ENCODE results near the gene NHEJ1. TPM values are rescaled to one million over a fixed set of nuclear protein-coding genes. Genes with fewer than 3 reads are reported as not detected.

The NHEJ1 gene
- total and polyA plus RNA-seq, 2 of the 13 experiments (the other 11 are each of a cell fraction or from before 2014, with no cell fraction given): 30.0 to 30.7 TPM

- TF ChIP-seq FOXO1 (CRISPR knock-in tag; IDR thresholded peaks at IDR 0.05) (peak; percentile 38; the same call in 1 of the 2 replicates), SOX13 (IDR thresholded peaks at IDR 0.05) (no peak), SOX13 (CRISPR knock-in tag; conservative IDR thresholded peaks at IDR 0.05 in 1 of 2, IDR thresholded peaks at IDR 0.05 in 1 of 2) (peak in 1 of 2 experiments; percentile 78; a peak in 2 of 4 replicates)
Observed at GRCh38 chr2:219106251-219106650, 54.4 kb downstream of the NHEJ1 start (continued).

GRCh38 chr2:219104107-219105035, 56.2 kb downstream of the NHEJ1 start:
- H3K4me2 ChIP-seq (ENCODE audit: low read depth, low read length): no peak overlapping the region
- H3K27ac ChIP-seq (ENCODE audit: extremely low read length, insufficient read depth, low read length): no peak overlapping the region
- no peaks in the 10 kb centered on the region for H4K20me1 ChIP-seq (ENCODE audit: insufficient read depth, low read length)
- H3K9ac ChIP-seq (ENCODE audit: insufficient read depth, low read depth, low read length): no peak overlapping the region
- ATAC-seq (peak; percentile 97), FAIRE-seq (peak; percentile 75), DNase-seq (ENCODE audit: low spot score) (peak; percentile 66)
- POLR2A ChIA-PET: interaction anchor here (0.6 to 1.5 kb wide), 4 partner anchors 31 to 141 kb away, joined by 3 to 6 read pairs (median 5); partner anchors contain the start of genes GLB1L and STK16
- 72% methylated on average over 4 of the region's 4 CpGs for WGBS (ENCODE audit: low lambda C conversion rate)
- peaks cover 38% of the 10 kb centered on the region for H3K4me1 ChIP-seq (ENCODE audit: insufficient read depth, low read length)
- CTCF ChIA-PET (ENCODE audit: low intra/inter-chr PET ratio, low total read pairs): interaction anchor here (1.3 to 2.4 kb wide), 3 partner anchors 15 to 45 kb away, joined by 4 to 19 read pairs (median 7); no protein-coding TSS in a partner anchor
- no peaks in the 10 kb centered on the region for H3K9me3 ChIP-seq (ENCODE audit: low read length)
- no peaks in the 10 kb centered on the region for H3K79me2 ChIP-seq (ENCODE audit: insufficient read depth, low read length)
- BruUV-seq (replicated peaks): no TSS peak
- no peak overlapping the region for H2AFZ ChIP-seq (ENCODE audit: low read length)
- H3K36me3 ChIP-seq (replicated peaks in 1 of 2; ENCODE audit: control insufficient read depth in 1 of 2, insufficient read depth in 2 of 2, low read length in 2 of 2): no peaks in the 10 kb centered on the region
- intact Hi-C loops (cut with micrococcal nuclease; ENCODE audit: unreplicated experiment): loop anchor here (1.0 kb wide), 2 partner anchors 31 to 45 kb away; no protein-coding TSS in a partner anchor
- H3K27me3 ChIP-seq (ENCODE audit: control insufficient read depth in 1 of 2, insufficient read depth in 2 of 2, low read length in 2 of 2): no peaks in the 10 kb centered on the region
- H3K4me3 ChIP-seq (replicated peaks in 1 of 3; ENCODE audit: insufficient read depth in 1 of 3, low read depth in 2 of 3, low read length in 3 of 3): no peak overlapping the region
- in situ Hi-C loops (cut with HindIII; ENCODE audit: extremely low pct_ligation_motif_present, low pct_unique_long_range_greater_than_20kb): no loop called here
- TF ChIP-seq SOX13 (IDR thresholded peaks at IDR 0.05) (no peak), SOX13 (CRISPR knock-in tag; conservative IDR thresholded peaks at IDR 0.05 in 1 of 2, IDR thresholded peaks at IDR 0.05 in 1 of 2) (peak in 1 of 2 experiments; percentile 36; a peak in 2 of 4 replicates), SP5 (CRISPR knock-in tag; IDR thresholded peaks at IDR 0.05; ENCODE audit: borderline replicate concordance, low read depth) (no peak), ZNF280B (CRISPR knock-in tag; IDR thresholded peaks at IDR 0.05; ENCODE audit: borderline replicate concordance) (no peak), TGIF2 (CRISPR knock-in tag; IDR thresholded peaks at IDR 0.05) (0 out of 2 replicates have a peak, but pooled peaks have one; percentile 23), FUBP1 (CRISPR knock-in tag; IDR thresholded peaks at IDR 0.05; ENCODE audit: borderline replicate concordance) (no peak), ZBTB49 (CRISPR knock-in tag; IDR thresholded peaks at IDR 0.05; ENCODE audit: borderline replicate concordance) (peak; percentile 69; the same call in 1 of the 2 replicates), ZNF691 (CRISPR knock-in tag; IDR thresholded peaks at IDR 0.05; ENCODE audit: borderline replicate concordance, low read depth) (no peak), RAD21 (CRISPR knock-in tag; IDR thresholded peaks at IDR 0.05) (peak; percentile 78), ZNF101 (CRISPR knock-in tag; IDR thresholded peaks at IDR 0.05; ENCODE audit: borderline replicate concordance, low read depth) (no peak), KMT2B (CRISPR knock-in tag; IDR thresholded peaks at IDR 0.05) (no peak), CBX5 (CRISPR knock-in tag; IDR thresholded peaks at IDR 0.05; ENCODE audit: borderline replicate concordance) (peak; percentile 47; the same call in 1 of the 2 replicates)

All from HepG2 (cell line).